Amniotic stem cell (primary cell): ENCODE data around the gene IFT80.
A peak's percentile ranks its signal among the peaks of the same experiment; 100 is the strongest.
"Not testable (repeated sequence)": the region's sequence is repeated elsewhere in the genome, so short reads cannot be mapped to it uniquely, and the experiment has no call there.

Experiments
- DNase-seq: peaks from one replicate; lab custom pipeline; 2025; lab: John Stamatoyannopoulos, UW

IFT80 gene

DNA sequence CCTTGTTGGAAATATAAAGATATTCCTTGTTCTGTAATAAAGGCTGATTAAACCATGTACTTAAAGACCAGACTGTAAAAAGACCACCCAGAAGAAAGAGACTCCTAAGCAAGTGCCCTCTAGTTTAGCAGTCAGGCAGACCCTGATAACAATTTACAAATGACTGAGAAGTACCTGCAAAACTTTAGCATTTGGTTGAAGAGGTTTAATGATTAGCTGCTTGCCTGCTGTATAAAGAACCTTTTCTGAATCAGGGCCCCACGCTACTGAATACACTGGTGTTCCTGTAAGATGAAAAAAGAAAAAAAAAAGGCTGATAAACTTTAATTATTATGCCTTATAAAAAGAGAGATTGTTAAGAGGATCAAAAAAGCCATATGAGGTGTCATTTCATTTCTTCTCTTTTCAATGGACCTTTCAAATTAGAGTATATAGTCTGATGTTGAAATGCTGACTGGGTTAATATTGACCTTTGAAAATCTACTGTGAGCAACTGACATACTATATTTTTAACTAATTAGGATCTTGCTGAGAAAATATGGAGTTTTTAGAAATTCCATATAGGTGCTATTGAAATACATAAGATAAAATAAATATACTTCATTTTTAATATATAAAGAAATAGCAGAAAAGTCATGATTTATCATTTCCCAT, 33.0 kb downstream of the IFT80 start:
- no peak for DNase-seq

DNA sequence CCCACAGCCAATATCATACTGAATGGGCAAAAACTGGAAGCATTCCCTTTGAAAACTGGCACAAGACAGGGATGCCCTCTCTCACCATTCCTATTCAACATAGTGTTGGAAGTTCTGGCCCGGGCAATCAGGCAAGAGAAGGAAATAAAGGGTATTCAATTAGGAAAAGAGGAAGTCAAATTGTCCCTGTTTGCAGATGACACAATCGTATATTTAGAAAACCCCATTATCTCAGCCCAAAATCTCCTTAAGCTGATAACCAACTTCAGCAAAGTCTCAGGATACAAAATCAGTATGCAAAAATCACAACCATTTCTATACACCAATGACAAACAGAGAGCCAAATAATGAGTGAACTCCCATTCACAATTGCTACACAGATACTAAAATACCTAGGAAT, 36.1 kb downstream of the IFT80 start:
- not testable (repeated sequence) for DNase-seq

DNA sequence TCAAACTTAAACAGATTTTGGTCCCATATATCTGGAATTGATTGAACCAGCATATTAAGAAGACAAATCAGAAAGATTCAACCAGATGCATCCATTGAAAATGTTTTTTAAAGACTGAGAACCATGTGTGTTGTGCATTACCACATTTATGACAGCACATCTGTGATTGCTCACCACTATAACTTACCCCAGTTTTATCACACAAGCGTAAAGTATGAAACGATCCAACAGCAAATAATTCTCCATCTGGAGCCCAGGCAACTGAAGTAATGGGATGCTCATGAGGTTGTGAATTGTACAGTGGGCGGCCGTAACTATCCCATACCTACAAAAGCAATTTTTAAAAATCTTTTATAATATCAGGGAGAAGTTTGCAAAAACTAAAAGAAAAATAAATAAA, 43.2 kb downstream of the IFT80 start:
- no peak for DNase-seq

DNA sequence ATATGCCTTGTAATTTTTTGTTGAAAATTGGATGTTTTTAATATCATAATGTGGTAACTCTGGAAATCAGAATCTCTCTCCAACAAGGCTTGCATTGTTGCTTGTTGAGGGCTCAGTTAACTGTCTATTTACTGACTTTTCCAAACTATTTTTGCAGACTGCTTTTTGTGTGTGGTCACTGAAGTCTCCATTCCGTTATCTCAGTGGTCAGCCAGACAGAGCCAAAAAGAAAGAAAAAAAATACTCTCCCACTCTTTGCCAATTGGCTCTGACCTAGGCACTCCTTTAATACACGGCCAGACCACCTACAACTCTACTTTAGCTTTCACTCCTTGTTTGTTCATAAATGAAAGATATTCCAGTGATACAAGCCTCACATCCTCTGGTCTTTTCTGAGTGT, 52.5 kb downstream of the IFT80 start:
- DNase-seq: no peak

DNA sequence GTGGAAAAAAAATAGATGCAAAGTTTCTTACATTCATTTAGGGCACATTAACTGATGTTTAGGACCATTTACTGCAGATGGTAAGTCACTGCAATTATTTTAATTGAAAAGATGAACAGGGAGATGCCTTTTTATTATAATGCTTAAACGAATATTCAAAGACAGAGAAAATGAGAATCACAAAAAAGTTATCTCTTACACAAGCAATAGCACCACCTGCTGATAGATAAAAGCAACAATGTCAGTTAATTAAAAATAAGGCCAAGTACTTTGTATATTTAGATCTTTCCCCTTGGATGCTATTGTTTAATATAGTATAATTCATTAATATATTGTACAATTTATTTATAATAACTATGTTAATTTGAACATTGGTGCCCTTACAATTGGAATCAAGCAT, 55.9 kb downstream of the IFT80 start:
- DNase-seq: peak; percentile 22

DNA sequence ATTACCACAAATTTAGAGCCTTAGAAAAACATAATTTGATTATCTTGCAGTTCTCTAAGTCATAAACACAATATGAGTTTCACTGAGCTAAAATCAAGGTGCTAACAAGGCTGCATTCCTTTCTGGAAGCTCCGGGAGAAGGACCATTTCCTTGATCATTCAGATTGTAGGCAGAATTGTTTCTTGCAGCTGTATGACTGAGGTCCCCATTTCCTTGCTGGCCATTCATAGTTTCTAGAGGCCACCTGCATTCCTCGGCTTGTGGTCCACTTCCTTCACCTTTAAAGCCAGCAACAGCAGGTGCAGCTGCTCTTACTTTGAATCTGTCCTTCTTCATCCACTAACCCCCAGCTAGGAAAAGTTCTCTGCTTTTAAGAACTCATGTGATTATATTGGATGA, 58.7 kb downstream of the IFT80 start:
- no peak for DNase-seq

DNA sequence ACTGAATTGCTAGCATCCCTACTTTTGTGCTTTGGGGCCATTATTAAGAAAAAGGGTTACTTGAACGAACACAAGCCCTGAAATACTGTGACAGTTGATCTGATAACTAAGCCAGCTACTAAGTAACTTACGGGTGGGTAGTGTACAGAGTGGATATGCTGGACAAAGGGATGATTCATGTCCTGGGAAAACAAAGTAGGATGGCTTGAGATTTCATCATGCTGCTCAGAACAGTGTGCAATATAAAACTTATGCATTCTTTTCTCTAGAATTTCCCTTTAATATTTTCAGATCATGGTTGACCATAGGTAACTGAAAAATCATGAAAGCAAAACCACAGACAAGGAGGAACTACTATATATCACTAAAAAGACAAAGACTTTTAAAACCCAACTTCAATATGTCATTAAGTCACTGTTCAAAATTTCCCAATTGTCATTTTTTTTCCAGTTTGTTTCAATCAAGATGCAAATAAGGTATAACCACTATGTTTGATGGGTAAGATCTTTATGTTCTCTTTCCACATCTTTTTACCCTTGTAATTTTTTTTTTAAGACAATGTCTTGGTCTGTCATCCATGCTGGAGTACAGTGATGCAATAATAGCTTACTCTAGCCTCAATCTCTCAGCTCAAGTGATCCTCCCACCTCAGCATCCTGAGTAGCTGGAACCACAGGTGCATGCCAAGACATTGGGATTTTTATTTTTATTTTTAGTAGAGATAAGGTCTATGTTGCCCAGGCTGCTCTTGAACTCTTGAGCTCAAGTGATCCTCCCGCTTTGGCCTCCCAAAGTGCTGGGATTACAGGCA, 67.7 kb downstream of the IFT80 start:
- DNase-seq: peak; percentile 16

DNA sequence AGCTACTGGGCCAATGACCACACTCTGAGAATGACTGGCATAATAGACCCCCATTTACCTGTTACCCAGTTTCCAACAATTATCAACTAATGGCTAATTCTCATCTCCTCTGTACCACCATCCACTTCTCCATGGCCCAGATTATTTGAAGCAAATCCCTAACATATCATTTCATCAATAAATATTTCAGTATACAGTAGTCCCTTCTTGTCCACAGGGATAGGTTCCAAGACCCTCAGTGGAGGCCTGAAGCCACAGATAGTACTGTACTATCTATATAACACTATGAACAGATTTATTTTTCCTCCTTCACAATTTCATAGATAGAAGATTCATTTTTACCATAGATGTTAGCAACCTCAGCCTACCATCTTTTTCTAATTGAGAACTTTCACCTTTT, 68.3 kb downstream of the IFT80 start:
- no peak for DNase-seq

DNA sequence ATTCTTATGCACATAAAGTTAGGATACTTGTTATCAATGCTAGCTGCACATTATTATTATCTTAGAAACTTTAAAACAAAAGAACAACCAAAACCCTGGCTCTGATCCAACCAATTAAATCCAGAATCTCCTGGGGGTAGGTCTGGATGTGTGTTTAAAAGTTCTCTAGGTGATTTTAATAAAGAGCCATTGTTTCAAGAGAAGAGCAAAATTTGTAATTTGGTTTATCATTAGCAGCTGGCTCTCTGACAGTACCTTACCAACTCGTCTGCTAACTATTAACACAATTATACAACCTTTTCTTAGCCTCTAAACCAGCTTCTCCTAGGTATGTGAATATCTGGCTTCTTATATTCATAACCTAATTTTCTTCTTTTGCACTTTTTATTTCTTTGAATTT, 68.9 kb downstream of the IFT80 start:
- no peak for DNase-seq

DNA sequence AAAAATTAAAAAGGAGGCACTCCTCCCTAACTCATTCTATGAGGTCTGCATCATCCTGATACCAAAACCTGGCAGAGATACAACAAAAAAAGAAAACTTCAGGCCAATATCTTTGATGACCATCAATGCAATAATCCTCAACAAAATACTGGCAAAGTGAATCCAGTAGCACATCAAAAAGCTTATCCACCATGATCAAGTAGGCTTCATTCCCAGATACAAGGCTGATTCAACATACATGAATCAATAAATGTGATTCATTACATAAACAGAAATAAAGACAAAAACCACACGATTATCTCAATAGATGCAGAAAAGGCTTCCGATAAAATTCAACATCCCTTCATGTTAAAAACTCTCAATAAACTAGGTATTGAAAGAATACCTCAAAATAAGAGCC, 72.7 kb downstream of the IFT80 start:
- DNase-seq: not testable (repeated sequence)

DNA sequence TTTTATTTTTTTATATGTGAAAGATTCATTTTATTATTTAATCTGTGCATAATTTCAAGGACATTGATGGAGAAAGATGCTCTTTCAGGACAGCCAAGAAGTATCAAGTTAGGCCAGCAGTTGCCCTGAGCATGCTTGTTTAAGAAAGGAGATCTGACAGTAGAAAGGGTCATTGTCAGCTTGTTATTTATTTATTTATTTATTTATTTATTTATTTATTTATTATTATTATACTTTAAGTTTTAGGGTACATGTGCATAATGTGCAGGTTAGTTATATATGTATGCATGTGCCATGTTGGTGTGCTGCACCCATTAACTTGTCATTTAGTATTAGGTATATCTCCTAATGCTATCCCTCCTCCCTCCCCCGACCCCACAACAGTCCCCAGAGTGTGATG, 77.2 kb downstream of the IFT80 start:
- not testable (repeated sequence) for DNase-seq

DNA sequence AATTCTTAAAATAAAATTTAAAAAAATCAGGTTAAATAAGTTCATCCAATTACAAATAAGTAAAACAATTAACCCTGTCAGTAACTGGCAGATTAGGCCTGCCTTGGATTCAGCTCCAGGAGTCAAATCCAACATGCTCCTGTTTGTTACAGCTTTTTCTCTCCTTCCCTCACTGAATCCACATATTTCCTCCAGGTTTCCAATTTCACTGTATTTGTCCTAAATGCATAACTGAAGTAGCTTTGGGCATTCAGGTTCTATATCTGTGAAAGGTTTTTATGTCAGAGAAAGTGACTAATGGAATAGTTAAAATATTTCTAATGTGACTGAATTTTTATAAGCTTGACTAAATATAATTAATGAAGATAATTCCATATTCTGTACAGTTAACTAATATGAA, 79.7 kb downstream of the IFT80 start:
- no peak for DNase-seq

DNA sequence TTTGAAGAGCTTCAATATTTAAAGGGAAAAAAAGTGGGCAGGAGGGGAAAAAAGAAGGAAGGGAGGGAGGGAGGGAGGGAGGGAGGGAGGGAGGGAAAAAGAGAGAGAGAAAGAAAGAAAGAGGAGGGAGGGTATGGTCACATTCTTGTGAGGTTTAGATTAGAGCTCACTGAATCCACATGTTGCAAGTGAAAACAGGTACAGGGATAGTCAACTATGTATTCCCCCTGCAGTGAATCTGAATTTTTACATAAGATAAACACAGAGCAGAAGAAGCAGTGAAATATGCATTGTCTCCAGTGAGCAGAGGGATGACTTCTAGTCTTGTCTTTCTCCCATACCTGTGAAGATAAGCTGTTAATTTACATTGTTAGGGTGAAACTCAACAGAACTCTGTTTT, 84.0 kb downstream of the IFT80 start:
- DNase-seq: no peak

DNA sequence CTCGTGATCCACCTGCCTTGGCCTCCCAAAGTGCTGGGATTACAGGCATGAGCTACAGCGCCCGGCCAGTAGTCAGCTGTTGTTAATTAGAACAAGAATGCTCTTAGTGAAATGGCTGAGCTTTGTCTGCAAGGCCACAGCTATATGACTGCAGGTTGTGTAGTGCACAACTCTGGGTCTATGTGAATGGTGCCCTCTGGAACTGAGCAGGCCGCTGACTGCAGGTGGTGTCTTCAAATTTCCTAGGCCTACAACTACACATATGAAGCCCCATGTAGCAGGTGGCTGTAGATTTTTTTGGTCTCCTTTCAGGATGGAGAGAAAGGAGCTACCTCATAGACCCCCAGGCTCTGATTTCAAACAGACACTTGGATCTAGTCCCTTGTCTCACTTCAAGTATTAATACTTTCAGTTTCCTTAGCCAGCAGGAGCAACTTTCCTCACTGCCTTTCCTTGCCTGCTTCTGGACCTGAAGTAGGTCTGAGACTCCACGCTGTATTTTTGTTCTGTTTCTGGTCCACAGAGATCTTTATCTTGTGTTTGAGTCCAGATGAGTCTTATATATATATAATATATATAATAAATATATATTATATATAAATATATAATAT, 86.9 kb downstream of the IFT80 start:
- DNase-seq: no peak

DNA sequence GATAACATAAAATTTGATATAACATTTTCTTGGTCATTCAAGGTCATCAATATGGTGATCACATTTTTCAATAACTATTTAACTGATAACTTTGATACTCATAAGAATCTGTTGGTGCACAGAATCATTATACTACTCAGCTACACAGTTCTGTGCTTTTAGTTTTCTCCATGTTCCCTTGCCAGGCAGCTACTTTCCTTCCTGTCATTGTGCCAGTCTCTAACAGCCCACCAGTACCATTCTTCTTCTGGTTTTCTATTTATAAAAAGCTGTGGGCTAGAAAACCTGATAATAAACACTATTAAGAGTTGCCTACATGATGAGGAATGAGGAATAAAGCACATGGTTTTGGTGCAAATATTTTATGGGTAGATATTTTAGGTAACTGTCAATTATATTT, 96.2 kb downstream of the IFT80 start:
- DNase-seq: no peak

DNA sequence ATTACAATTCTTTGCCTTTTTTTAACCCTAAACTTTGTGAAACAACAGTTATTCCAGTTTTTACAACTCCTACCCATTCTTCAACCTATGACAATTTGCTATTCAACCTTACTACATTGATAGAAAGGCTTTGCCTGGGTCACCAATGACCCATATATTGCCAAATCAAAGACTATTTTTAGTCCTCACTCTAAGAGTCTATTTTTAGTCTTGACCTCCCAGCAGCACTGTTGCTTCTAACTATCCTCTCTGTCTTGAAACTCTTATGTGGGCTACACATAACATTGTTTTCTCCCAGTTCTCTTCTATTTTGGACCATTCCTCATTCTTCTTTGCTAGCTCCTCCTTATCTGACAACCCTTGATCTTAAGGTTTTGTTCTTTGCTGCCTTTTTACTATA, 102.4 kb downstream of the IFT80 start:
- no peak for DNase-seq

DNA sequence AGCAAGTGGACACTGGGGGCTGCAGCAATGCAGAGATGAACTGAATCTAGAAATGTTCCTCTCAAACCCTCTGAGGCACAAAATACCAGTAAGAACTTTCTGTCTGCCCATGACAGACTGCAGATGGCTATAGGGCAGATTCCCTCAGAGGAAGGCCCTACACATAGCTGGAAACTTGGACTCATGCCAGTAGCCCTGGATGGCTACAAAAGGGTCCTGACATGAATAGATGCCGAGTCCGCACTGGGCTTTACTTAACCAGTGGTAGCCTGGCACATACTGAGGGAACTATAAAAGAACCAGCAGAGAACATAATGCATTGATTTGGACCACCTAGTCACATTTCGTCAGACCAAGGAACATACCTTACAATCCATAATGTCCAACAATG, 107.1 kb downstream of the IFT80 start:
- DNase-seq: no peak

DNA sequence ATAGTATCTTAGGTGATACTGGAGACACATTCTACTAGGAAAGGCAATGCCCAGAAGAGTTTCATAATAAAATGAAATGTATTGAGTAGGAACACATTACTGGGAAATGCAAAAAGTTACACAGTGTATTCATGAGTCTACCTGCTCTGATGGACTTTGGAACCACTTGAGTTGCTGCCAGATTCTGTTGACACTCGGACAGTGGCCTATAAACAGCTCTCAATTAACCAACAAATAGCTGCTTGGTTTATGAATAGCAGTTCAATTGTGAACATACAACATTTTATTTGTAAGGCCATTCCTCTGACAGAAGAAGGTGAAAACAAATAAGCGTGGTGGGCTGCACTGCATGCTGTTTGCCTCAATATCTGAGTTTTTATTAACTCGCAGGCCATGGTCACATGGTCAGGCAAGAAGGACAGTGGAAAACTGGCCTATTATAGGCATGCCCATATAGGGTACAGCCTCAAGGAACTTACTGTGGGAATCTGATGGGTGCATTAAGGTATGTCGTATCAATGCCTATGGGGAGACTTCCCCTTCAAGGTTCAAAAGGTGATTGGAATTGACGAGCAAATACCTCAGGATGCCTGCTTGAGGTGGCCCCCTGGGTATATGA, 107.6 kb downstream of the IFT80 start:
- DNase-seq: no peak

DNA sequence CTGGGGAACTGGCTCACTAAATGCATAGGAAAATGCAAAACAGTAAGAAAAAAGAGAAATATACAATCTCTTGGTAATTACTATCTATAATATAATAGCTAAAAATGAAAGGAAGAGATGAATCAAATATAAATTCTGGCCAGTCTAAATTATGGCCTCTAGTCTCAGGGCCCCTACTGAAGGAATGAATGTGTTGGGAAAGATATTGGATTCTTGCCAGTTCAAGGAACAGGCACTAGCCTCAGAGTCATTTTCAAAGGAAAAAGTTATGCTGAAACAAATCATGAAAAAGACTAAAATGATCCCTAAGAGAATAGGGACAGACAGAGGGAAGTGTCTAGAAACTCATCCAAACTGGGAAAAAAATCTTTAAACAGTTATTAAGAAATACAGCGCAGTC, 111.4 kb downstream of the IFT80 start:
- DNase-seq: no peak

DNA sequence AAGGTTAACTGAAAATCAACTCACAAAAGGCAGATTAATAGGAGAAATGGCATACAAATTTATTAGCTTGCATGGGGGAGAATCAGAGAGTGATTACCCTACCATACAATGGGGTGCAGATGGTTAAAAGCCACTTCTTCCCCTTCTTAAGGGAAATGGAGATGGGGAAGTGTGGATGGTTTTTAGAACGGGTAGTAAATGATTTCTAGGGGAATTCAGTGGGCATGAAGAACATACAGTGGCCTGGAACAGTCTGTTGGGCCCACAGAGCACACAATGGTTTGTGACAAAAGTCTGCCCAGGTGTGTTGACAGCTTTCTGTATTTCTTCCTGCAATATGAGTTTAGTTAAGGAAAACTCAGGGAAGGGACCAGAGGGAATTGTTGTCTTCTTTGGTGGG, 112.8 kb downstream of the IFT80 start:
- no peak for DNase-seq

DNA sequence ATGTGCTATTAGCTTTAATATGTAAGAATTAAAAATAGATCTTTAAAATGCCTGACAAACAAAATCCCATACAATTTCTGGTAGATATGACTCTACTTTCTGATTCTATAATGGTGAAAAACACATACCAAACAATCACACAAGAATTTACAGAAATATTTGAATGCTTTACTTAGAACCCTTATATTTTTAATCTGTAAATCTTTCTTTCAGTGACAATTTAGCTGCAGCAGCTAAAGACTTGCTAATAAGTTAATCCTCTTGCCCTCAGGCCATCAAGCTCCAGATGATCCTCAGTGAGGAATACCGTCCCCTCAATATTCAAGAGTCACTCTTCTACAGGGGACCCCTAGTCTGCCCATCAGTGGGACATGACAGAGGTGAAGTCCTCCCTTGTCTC, 118.2 kb downstream of the IFT80 start:
- DNase-seq: no peak

DNA sequence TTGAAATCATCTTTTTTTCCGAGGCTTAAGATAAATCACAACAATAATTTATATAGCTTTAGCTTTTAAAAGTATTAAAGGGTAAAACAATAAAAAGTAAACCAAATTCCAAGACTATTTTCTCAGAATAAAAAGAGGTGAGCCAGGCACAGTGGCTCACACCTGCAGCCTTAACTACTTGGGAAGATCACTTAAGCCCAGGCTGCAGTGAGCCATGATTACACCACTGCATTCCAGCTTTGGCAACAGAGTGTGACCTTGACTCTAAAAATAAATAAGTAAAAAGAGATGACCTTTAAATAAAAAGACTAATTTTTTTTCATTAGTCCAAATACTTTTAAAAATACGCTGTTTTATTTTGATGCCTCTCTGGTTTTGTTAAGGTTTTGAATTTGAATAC, 119.4 kb downstream of the IFT80 start:
- no peak for DNase-seq

DNA sequence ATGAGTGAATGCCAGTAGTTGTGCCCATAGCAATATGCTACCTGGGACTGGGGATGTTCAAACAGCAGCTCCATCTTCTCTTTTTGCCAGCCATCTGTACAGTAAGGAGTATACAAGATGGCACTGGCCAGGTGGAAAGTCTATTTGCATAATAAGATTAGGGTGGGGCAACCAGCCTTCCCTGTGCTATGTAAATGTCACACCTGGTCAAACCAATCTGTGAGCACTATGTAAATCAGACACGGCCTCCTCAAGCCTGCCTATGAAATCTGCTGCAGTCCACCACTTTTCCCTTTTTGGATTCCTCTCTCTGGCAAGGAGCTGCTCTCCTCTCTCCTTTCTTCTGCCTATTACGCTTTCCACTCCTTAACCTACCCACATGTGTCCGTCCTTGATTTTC, 120.8 kb downstream of the IFT80 start:
- no peak for DNase-seq
